ENCODE data around the gene SRSF2. TPM values are rescaled to one million over a fixed set of nuclear protein-coding genes. Genes with fewer than 3 reads are reported as not detected.

SRSF2 gene
- total RNA-seq, 1 donor from 2014 or later = 215 TPM

GRCh38 chr17:76753061-76753961 lies 16.2 kb upstream of the SRSF2 start:
- DNase-seq (ENCODE audit: low spot score) = no peak
- no peak overlapping the region for H3K27ac Mint-ChIP-seq (ENCODE audit: unreplicated experiment)
- TF ChIP-seq CTCF (IDR thresholded peaks at IDR 0.05; ENCODE audit: unreplicated experiment) = no peak
- no peaks in the 10 kb centered on the region for H3K4me1 Mint-ChIP-seq (ENCODE audit: unreplicated experiment)
- no peak overlapping the region for H3K4me3 Mint-ChIP-seq (ENCODE audit: unreplicated experiment)
- peaks cover 23% of the 10 kb centered on the region for H3K36me3 Mint-ChIP-seq (ENCODE audit: low read depth, unreplicated experiment)
- no peaks in the 10 kb centered on the region for H3K9me3 Mint-ChIP-seq (ENCODE audit: unreplicated experiment)
- H3K27me3 Mint-ChIP-seq (ENCODE audit: unreplicated experiment) = no peaks in the 10 kb centered on the region

- Mint-ChIP-seq H3K4me1 (ENCODE audit: unreplicated experiment) (no peaks in the 10 kb centered on the region), H3K4me3 (ENCODE audit: unreplicated experiment) (no peak overlapping the region), H3K27me3 (ENCODE audit: unreplicated experiment) (no peaks in the 10 kb centered on the region), H3K36me3 (ENCODE audit: low read depth, unreplicated experiment) (peaks cover 24% of the 10 kb centered on the region), H3K27ac (ENCODE audit: unreplicated experiment) (no peak overlapping the region), H3K9me3 (ENCODE audit: unreplicated experiment) (no peaks in the 10 kb centered on the region)
- DNase-seq (ENCODE audit: low spot score) = no peak
- TF ChIP-seq CTCF (IDR thresholded peaks at IDR 0.05; ENCODE audit: unreplicated experiment) = no peak
Measured at GRCh38 chr17:76752006-76752405, 14.9 kb upstream of the SRSF2 start.

- H3K4me3 Mint-ChIP-seq (ENCODE audit: unreplicated experiment) = no peak overlapping the region
- no peaks in the 10 kb centered on the region for H3K4me1 Mint-ChIP-seq (ENCODE audit: unreplicated experiment)
- H3K27ac Mint-ChIP-seq (ENCODE audit: unreplicated experiment) = no peak overlapping the region
- TF ChIP-seq CTCF (IDR thresholded peaks at IDR 0.05; ENCODE audit: unreplicated experiment) = no peak
- H3K27me3 Mint-ChIP-seq (ENCODE audit: unreplicated experiment) = no peaks in the 10 kb centered on the region
- no peak for DNase-seq (ENCODE audit: low spot score)
- peaks cover 22% of the 10 kb centered on the region for H3K36me3 Mint-ChIP-seq (ENCODE audit: low read depth, unreplicated experiment)
- H3K9me3 Mint-ChIP-seq (ENCODE audit: unreplicated experiment) = no peaks in the 10 kb centered on the region
Measured at GRCh38 chr17:76751416-76751993, 14.4 kb upstream of the SRSF2 start.

- Mint-ChIP-seq H3K27ac (ENCODE audit: unreplicated experiment) (no peak overlapping the region), H3K9me3 (ENCODE audit: unreplicated experiment) (no peaks in the 10 kb centered on the region), H3K27me3 (ENCODE audit: unreplicated experiment) (no peaks in the 10 kb centered on the region), H3K4me3 (ENCODE audit: unreplicated experiment) (no peak overlapping the region), H3K4me1 (ENCODE audit: unreplicated experiment) (no peaks in the 10 kb centered on the region), H3K36me3 (ENCODE audit: low read depth, unreplicated experiment) (peaks cover 28% of the 10 kb centered on the region)
- TF ChIP-seq CTCF (IDR thresholded peaks at IDR 0.05; ENCODE audit: unreplicated experiment) = no peak
- no peak for DNase-seq (ENCODE audit: low spot score)
Measured at GRCh38 chr17:76748657-76749056, 11.5 kb upstream of the SRSF2 start.

Measured in endothelial cell (in vitro differentiated cells).